ENCODE measurements around the gene CDC34. TPM values are rescaled to one million over a fixed set of nuclear protein-coding genes. Genes with fewer than 3 reads are reported as not detected.

CDC34 gene
- total RNA-seq, 1 experiment from 2014 or later: 112 TPM

- no peak overlapping the region for H2AK5ac ChIP-seq (ENCODE audit: insufficient read length, low read length)
- no peak overlapping the region for H3K23ac ChIP-seq (ENCODE audit: insufficient read length, low read depth, low read length)
- H3K4ac ChIP-seq (ENCODE audit: low read depth, low read length): no peak overlapping the region
- no peaks in the 10 kb centered on the region for H3K4me1 ChIP-seq (ENCODE audit: insufficient read depth, low read length)
- H3K27me3 ChIP-seq (ENCODE audit: insufficient read depth, low read length): no peaks in the 10 kb centered on the region
- H3K27me3 Mint-ChIP-seq (ENCODE audit: low read depth): peaks cover 10% of the 10 kb centered on the region
- no peaks in the 10 kb centered on the region for H4K20me1 ChIP-seq (ENCODE audit: control insufficient read depth, insufficient read depth, insufficient read length)
- no peak overlapping the region for H3K9ac ChIP-seq (ENCODE audit: extremely low read depth, insufficient read length, low read length)
- H3K14ac ChIP-seq (ENCODE audit: insufficient read depth, low read length): no peak overlapping the region
- no peak overlapping the region for H2BK5ac ChIP-seq (ENCODE audit: insufficient read length, low read length)
- no peak overlapping the region for H3K18ac ChIP-seq (ENCODE audit: insufficient read length, low read depth, low read length)
- no peak overlapping the region for H3K4me2 ChIP-seq (ENCODE audit: insufficient read depth, insufficient read length, low read length)
- H3T11ph ChIP-seq (ENCODE audit: low read length): no peak overlapping the region
- TF ChIP-seq, protein P1, sequence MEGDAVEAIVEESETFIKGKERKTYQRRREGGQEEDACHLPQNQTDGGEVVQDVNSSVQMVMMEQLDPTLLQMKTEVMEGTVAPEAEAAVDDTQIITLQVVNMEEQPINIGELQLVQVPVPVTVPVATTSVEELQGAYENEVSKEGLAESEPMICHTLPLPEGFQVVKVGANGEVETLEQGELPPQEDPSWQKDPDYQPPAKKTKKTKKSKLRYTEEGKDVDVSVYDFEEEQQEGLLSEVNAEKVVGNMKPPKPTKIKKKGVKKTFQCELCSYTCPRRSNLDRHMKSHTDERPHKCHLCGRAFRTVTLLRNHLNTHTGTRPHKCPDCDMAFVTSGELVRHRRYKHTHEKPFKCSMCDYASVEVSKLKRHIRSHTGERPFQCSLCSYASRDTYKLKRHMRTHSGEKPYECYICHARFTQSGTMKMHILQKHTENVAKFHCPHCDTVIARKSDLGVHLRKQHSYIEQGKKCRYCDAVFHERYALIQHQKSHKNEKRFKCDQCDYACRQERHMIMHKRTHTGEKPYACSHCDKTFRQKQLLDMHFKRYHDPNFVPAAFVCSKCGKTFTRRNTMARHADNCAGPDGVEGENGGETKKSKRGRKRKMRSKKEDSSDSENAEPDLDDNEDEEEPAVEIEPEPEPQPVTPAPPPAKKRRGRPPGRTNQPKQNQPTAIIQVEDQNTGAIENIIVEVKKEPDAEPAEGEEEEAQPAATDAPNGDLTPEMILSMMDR (conservative IDR thresholded peaks at IDR 0.05): no peak
- no peak overlapping the region for H2AFZ ChIP-seq (ENCODE audit: low read length)
- H3K9me3 Mint-ChIP-seq: peaks cover 3 to 8% of the 10 kb centered on the region in 2 experiments; a peak in 4 of 5 replicates
- H2BK120ac ChIP-seq (ENCODE audit: low read depth, low read length, poor library complexity, severe bottlenecking): no peak overlapping the region
- no peak overlapping the region for H2BK15ac ChIP-seq (ENCODE audit: low read depth, low read length)
- no peak overlapping the region for H4K5ac ChIP-seq (ENCODE audit: insufficient read length, low read depth, low read length)
- no peaks in the 10 kb centered on the region for H3K9me3 ChIP-seq (ENCODE audit: control insufficient read depth, low read depth, low read length)
- peaks cover 0 to 4% (median 2%) of the 10 kb centered on the region in 3 experiments; a peak in 3 of 7 replicates for H3K36me3 Mint-ChIP-seq (ENCODE audit: insufficient read depth in 1 of 3, low read depth in 3 of 3)
- H3K27ac ChIP-seq (ENCODE audit: insufficient read length, low read depth, low read length): no peak overlapping the region
- no peak overlapping the region for H2BK12ac ChIP-seq (ENCODE audit: insufficient read length, low read depth, low read length)
- no peak overlapping the region for H2BK20ac ChIP-seq (ENCODE audit: low read depth, low read length, poor library complexity, severe bottlenecking)
- H3K79me1 ChIP-seq (ENCODE audit: insufficient read depth, low read depth, low read length, poor library complexity, severe bottlenecking): no peaks in the 10 kb centered on the region
- H3K56ac ChIP-seq (ENCODE audit: insufficient read length, low read depth, low read length): no peak overlapping the region
- H4K91ac ChIP-seq (ENCODE audit: insufficient read length, low read depth, low read length): no peak overlapping the region
- DNase-seq: peak; percentile 27
- no CpG with 5 or more reads among the region's 31 CpGs for WGBS (ENCODE audit: extremely low coverage, insufficient read length, low lambda C conversion rate)
- H3K27ac Mint-ChIP-seq: no peak overlapping the region
- H3K79me2 ChIP-seq (ENCODE audit: insufficient read depth, low read length): no peaks in the 10 kb centered on the region
- no peak overlapping the region for H3K4me3 Mint-ChIP-seq
- no peak overlapping the region for H4K8ac ChIP-seq (replicated peaks; ENCODE audit: insufficient read length, low read depth, low read length)
- H3K4me1 Mint-ChIP-seq: peaks cover 7 to 11% of the 10 kb centered on the region in 2 experiments
- no peaks in the 10 kb centered on the region for H3K23me2 ChIP-seq (ENCODE audit: insufficient read length, low read depth, low read length, poor library complexity, severe bottlenecking)
Measured at GRCh38 chr19:556611-557382, 25.2 kb downstream of the CDC34 start.

Measured in H9 (cell line).